OCI-LY3 (cell line): ENCODE results near the gene MCM5.
"Not testable (repeated sequence)": the region's sequence is repeated elsewhere in the genome, so short reads cannot be mapped to it uniquely, and the experiment has no call there.

Experiments
- H2AFZ ChIP-seq: fragments of 200-600, 300-600 bp; shearing (Covaris generic); 2 replicates; pipeline ENCODE4 v1.6.0; 2014; ENCODE audit warnings: antibody characterized with exemption, low read depth, low read length
- H3K27ac ChIP-seq: fragments of 200-600, 300-600 bp; sonication (generic); 2 replicates; pipeline ENCODE4 v1.5.1; 2014; ENCODE audit warnings: mild to moderate bottlenecking, low read length, moderate library complexity, mixed read lengths
- H3K27me3 ChIP-seq: fragments of 200-600, 300-600 bp; sonication (generic); 2 replicates; pipeline ENCODE4 v1.6.1; 2014; ENCODE audit warnings: low read depth, low read length, mixed read lengths
- H3K36me3 ChIP-seq: fragments of 200-600, 300-600 bp; sonication (generic); replicated peaks from 2 replicates; pipeline ENCODE3; 2014; ENCODE audit warnings: low read depth, low read length, mixed read lengths
- H3K4me1 ChIP-seq: fragments of 300-600, 200-600 bp; sonication (generic); 2 replicates; pipeline ENCODE4 v1.6.1; 2014; ENCODE audit warnings: low read length, mixed read lengths
- H3K4me2 ChIP-seq: fragments of 200-600, 300-600 bp; sonication (generic); 2 replicates; pipeline ENCODE4 v1.6.1; 2014; ENCODE audit warnings: low read length, mixed read lengths
- H3K4me3 ChIP-seq: fragments of 300-600, 200-600 bp; sonication (generic); 2 replicates; pipeline ENCODE4 v1.5.1; 2014; ENCODE audit warnings: antibody characterized with exemption, mild to moderate bottlenecking, low read length, moderate library complexity
- H3K79me2 ChIP-seq: fragments of 300-600, 200-600 bp; shearing (Covaris generic); 2 replicates; pipeline ENCODE4 v1.6.1; 2014; ENCODE audit warnings: mild to moderate bottlenecking, low read length, mixed read lengths
- H3K9ac ChIP-seq: fragments of 300-600, 200-600 bp; shearing (Covaris generic); 2 replicates; pipeline ENCODE4 v1.6.0; 2014; ENCODE audit warnings: mild to moderate bottlenecking, low read length, moderate library complexity
- H3K9me3 ChIP-seq: fragments of 200-600, 300-600 bp; shearing (Covaris generic); 2 replicates; pipeline ENCODE4 v1.6.1; 2014; ENCODE audit warnings: low read length, mixed read lengths; ENCODE audit not compliant: insufficient read depth
- H4K20me1 ChIP-seq: fragments of 200-600, 300-600 bp; sonication (generic); 2 replicates; pipeline ENCODE4 v1.6.1; 2016; ENCODE audit warnings: low read length, mixed read lengths; ENCODE audit not compliant: insufficient read depth
- EZH2phosphoT487 ChIP-seq: fragments of 200-600 bp; shearing (Covaris generic); IDR thresholded peaks from 2 replicates; pipeline ENCODE4 v1.6.1; 2018; ENCODE audit warnings: antibody characterized with exemption, mixed run types, low read depth
- TF ChIP-seq, protein P1 (sequence below): fragments of 200-600, 300-600 bp; sonication (generic); IDR thresholded peaks from 2 replicates; pipeline ENCODE4 v1.5.1; 2014; ENCODE audit warnings: antibody characterized with exemption, low read length, low read depth

The MCM5 gene

DNA sequence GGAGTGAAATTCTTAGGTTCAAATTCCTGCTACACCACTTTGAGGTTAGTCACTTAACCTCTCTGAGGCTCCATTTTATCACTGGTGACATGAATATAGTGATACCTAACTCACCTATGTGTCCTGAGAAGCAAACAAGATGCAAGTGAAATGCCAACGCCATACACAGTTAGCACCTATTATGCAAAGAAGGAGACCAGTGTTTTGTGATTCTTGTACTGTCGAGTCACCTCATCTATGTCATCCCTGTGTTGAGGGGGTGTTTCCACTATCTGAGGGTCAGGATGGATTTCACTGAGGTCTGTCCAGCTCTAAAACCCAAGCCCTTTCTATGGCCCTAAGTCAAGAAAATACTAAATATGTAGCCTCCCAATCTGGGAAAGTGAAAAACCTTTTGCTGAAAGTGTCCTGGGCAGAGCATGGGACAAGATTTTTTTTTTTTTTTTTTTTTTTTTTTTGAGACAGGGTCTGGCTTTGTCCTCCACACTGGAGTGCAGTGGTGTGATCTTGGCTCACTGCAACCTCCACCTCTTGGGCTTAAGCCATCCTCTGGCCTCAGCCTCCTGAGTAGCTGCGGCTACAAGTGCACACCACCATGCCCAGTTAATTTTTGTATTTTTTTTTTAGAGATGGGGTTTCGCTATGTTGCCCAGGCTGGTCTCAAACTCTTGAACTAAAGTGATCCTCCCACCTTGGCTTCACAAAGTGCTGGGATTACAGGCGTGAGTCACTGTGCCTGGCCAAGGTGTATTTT lies 5.0 kb upstream of the MCM5 start:
- no peak overlapping the region for H3K9ac ChIP-seq
- TF ChIP-seq, protein P1, sequence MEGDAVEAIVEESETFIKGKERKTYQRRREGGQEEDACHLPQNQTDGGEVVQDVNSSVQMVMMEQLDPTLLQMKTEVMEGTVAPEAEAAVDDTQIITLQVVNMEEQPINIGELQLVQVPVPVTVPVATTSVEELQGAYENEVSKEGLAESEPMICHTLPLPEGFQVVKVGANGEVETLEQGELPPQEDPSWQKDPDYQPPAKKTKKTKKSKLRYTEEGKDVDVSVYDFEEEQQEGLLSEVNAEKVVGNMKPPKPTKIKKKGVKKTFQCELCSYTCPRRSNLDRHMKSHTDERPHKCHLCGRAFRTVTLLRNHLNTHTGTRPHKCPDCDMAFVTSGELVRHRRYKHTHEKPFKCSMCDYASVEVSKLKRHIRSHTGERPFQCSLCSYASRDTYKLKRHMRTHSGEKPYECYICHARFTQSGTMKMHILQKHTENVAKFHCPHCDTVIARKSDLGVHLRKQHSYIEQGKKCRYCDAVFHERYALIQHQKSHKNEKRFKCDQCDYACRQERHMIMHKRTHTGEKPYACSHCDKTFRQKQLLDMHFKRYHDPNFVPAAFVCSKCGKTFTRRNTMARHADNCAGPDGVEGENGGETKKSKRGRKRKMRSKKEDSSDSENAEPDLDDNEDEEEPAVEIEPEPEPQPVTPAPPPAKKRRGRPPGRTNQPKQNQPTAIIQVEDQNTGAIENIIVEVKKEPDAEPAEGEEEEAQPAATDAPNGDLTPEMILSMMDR, result no peak
- TF ChIP-seq EZH2phosphoT487, result no peak
- H3K27me3 ChIP-seq, result no peaks in the 10 kb centered on the region
- no peak overlapping the region; the same call in 1 of the 2 replicates for H3K27ac ChIP-seq
- H3K36me3 ChIP-seq, result peaks cover 32% of the 10 kb centered on the region
- no peaks in the 10 kb centered on the region for H4K20me1 ChIP-seq
- H3K4me2 ChIP-seq, result no peak overlapping the region
- H3K79me2 ChIP-seq, result peaks cover 7% of the 10 kb centered on the region; the same call in 1 of the 2 replicates
- peaks cover 49% of the 10 kb centered on the region for H3K4me1 ChIP-seq
- H3K4me3 ChIP-seq, result no peak overlapping the region
- no peaks in the 10 kb centered on the region for H3K9me3 ChIP-seq
- no peak overlapping the region for H2AFZ ChIP-seq

GRCh38 chr22:35396622-35397021 lies 3.3 kb upstream of the MCM5 start:
- Histone ChIP-seq H3K4me1 (peaks cover 56% of the 10 kb centered on the region), H3K9ac (peak overlapping the region; percentile 60), H3K36me3 (peaks cover 31% of the 10 kb centered on the region), H2AFZ (peak overlapping the region; percentile 9; the same call in 1 of the 2 replicates), H3K27ac (peak overlapping the region; percentile 94), H3K4me2 (peak overlapping the region; percentile 57), H3K4me3 (peak overlapping the region; percentile 36), H3K79me2 (peaks cover 23% of the 10 kb centered on the region)
- H4K20me1 ChIP-seq, H3K27me3 ChIP-seq, H3K9me3 ChIP-seq: not testable (repeated sequence)

DNA sequence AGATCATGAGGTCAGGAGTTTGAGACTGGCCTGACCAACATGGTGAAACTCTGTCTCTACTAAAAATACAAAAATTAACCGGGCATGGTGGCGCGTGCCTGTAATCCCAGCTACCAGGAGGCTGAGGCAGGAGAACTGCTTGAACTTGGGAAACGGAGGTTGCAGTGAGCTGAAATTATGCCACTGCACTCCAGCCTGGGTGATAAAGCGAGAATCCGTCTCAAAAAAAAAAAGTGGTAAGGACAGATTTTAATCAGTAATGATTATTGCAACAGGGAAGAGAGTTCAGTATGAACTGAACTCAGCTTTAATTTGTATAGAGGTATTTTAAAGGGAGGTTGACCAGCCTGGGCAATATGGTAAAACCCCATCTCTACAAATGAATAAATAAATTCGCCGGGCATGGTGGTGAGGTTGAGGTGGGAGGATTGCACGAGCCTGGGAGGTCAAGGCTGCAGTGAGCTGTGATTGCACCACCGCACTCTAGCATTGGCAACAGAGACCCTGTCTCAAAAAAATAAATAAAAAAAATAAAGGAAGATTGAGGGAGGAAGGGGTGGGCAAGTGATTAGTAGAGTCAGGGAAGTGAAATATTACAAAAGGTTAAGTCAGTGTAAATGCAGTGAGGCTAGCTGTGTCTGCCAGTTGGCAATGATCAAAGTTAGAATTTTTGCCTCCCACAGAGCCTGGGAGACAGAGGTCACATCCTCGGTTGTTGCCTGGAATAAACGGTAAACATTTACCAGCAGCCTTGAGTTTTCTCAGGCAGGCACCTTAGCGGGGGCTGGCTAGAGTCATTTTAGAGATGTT lies 2.6 kb upstream of the MCM5 start:
- Histone ChIP-seq H4K20me1 (no peaks in the 10 kb centered on the region; the same call in none of the 2 replicates), H3K9ac (peak overlapping the region; percentile 60), H3K4me2 (peak overlapping the region; percentile 57), H2AFZ (peak overlapping the region; percentile 9; the same call in 1 of the 2 replicates), H3K27me3 (no peaks in the 10 kb centered on the region), H3K36me3 (peaks cover 34% of the 10 kb centered on the region), H3K9me3 (no peaks in the 10 kb centered on the region), H3K79me2 (peaks cover 30% of the 10 kb centered on the region), H3K4me3 (peak overlapping the region; percentile 36), H3K4me1 (peaks cover 63% of the 10 kb centered on the region), H3K27ac (peak overlapping the region; percentile 94)
- TF ChIP-seq, protein P1, result no peak
- no peak for TF ChIP-seq EZH2phosphoT487

GRCh38 chr22:35398591-35398973 lies 1.4 kb upstream of the MCM5 start:
- Histone ChIP-seq H3K27ac (peak overlapping the region; percentile 94), H3K9ac (peak overlapping the region; percentile 100; the same call in 1 of the 2 replicates), H3K4me3 (peak overlapping the region; percentile 90), H2AFZ (no peak overlapping the region), H3K27me3 (no peaks in the 10 kb centered on the region), H4K20me1 (peaks cover 12% of the 10 kb centered on the region), H3K9me3 (no peaks in the 10 kb centered on the region), H3K36me3 (peaks cover 37% of the 10 kb centered on the region), H3K79me2 (peaks cover 43% of the 10 kb centered on the region), H3K4me2 (peak overlapping the region; percentile 97), H3K4me1 (peaks cover 73% of the 10 kb centered on the region)
- TF ChIP-seq EZH2phosphoT487, result no peak
- TF ChIP-seq, protein P1, result no peak
